Gastrocnemius medialis (tissue), 4 donors: ENCODE data around the gene PTPN6.

Experiments used
- CTCF ChIP-seq, 5 experiments: fragments of 450-650 bp in 3 of 5; fragments of 200-600 bp in 2 of 5; sonication (generic) in 2 of 5; IDR thresholded peaks in 4 of 5; conservative IDR thresholded peaks in 1 of 5; 1 replicate in 4 of 5; 2 replicates in 1 of 5; pipeline ENCODE4 v1.5.1; 2016 to 2019; ENCODE audit warnings: antibody characterized with exemption in 5 of 5, mild to moderate bottlenecking in 3 of 5, moderate library complexity in 3 of 5
- POLR2A ChIP-seq, 2 donors: fragments of 450-650 bp; IDR thresholded peaks; one replicate each; pipeline ENCODE4 v1.6.1; 2017; ENCODE audit warnings: antibody characterized with exemption in 2 of 2, mild to moderate bottlenecking in 2 of 2, moderate library complexity in 2 of 2

DNA sequence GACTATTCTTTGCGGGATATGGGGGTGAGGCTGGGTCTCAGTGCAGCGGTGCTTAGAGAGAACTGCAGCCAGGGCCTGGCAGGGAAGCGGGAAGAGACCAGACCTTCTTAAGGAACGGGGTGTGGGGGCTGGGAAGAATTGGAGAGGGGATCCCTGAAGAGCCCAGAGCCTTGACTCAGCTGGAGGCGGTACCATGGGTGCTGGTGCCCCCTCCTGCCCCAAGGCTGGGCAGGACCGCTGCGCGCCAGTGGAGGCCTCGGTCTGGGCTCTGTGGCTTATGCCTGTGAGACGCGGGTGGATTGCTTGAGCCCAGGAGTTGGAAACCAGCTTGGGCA, 8.9 kb upstream of the PTPN6 start:
- no peak for TF ChIP-seq POLR2A (IDR thresholded peaks at IDR 0.05)
- no peak for TF ChIP-seq CTCF (IDR thresholded peaks at IDR 0.05 in 4 of 5, conservative IDR thresholded peaks at IDR 0.05 in 1 of 5)
